GM18511 (cell line): ENCODE results near the gene OR10P1.
"Not testable (repeated sequence)": the region's sequence is repeated elsewhere in the genome, so short reads cannot be mapped to it uniquely, and the experiment has no call there.

Source experiments
- ATAC-seq: cut with Tn5 transposase; IDR thresholded peaks from one replicate; pipeline ENCODE4 v1.9.1; 2021; ENCODE audit warnings: mild to moderate bottlenecking, moderate library complexity; ENCODE audit not compliant: unreplicated experiment

The OR10P1 gene

GRCh38 chr12:55636853-55637252 lies at the start of gene OR10P1:
OR10P1 (plus strand) TSS chr12:55636892; CDS start chr12:55636892, 0 bp downstream.
- ATAC-seq: no peak

GRCh38 chr12:55590152-55590551 lies 46.5 kb upstream of the OR10P1 start:
- not testable (repeated sequence) for ATAC-seq

GRCh38 chr12:55607821-55608594 lies 28.7 kb upstream of the OR10P1 start:
- no peak for ATAC-seq

GRCh38 chr12:55610598-55610997 lies 26.1 kb upstream of the OR10P1 start:
- ATAC-seq: no peak

GRCh38 chr12:55612646-55613045 lies 24.0 kb upstream of the OR10P1 start:
- ATAC-seq: no peak

- no peak for ATAC-seq
Observed at GRCh38 chr12:55614764-55615163, 21.9 kb upstream of the OR10P1 start.

GRCh38 chr12:55619354-55620138 lies 17.1 kb upstream of the OR10P1 start:
- peak; percentile 80 for ATAC-seq

- peak; percentile 66 for ATAC-seq
Observed at GRCh38 chr12:55624056-55624455, 12.6 kb upstream of the OR10P1 start.

- no peak for ATAC-seq
Observed at GRCh38 chr12:55626154-55626553, 10.5 kb upstream of the OR10P1 start.

- peak; percentile 43 for ATAC-seq
Observed at GRCh38 chr12:55629058-55629841, 7.4 kb upstream of the OR10P1 start.

- ATAC-seq: no peak
Observed at GRCh38 chr12:55631056-55631455, 5.6 kb upstream of the OR10P1 start.

- ATAC-seq: no peak
Observed at GRCh38 chr12:55631733-55632132, 5.0 kb upstream of the OR10P1 start.

GRCh38 chr12:55633151-55633550 lies 3.5 kb upstream of the OR10P1 start:
- no peak for ATAC-seq

GRCh38 chr12:55636116-55636655 lies 506 bp upstream of the OR10P1 start:
- no peak for ATAC-seq

- no peak for ATAC-seq
Observed at GRCh38 chr12:55637467-55637866, 775 bp downstream of the OR10P1 start.

- ATAC-seq: no peak
Observed at GRCh38 chr12:55641595-55641994, 4.9 kb downstream of the OR10P1 start.

GRCh38 chr12:55642267-55642666 lies 5.6 kb downstream of the OR10P1 start:
- peak; percentile 27 for ATAC-seq

GRCh38 chr12:55642669-55643068 lies 6.0 kb downstream of the OR10P1 start:
- peak; percentile 33 for ATAC-seq

- no peak for ATAC-seq
Observed at GRCh38 chr12:55644591-55644990, 7.9 kb downstream of the OR10P1 start.

- ATAC-seq: no peak
Observed at GRCh38 chr12:55647027-55647426, 10.3 kb downstream of the OR10P1 start.
